ENCODE results near the gene SASH1. TPM values are rescaled to one million over a fixed set of nuclear protein-coding genes. Genes with fewer than 3 reads are reported as not detected.

SASH1 gene
- polyA plus RNA-seq, 1 donor from 2014 or later: 7.0 TPM

- Histone ChIP-seq H2AFZ (ENCODE audit: low read depth, low read length) (no peak overlapping the region), H3K9me3 (ENCODE audit: low read length) (no peaks in the 10 kb centered on the region), H4K20me1 (ENCODE audit: insufficient read depth) (no peaks in the 10 kb centered on the region), H3K36me3 (ENCODE audit: insufficient read depth, low read length) (no peaks in the 10 kb centered on the region), H3K9ac (ENCODE audit: low read length) (no peak overlapping the region), H3K9me2 (ENCODE audit: insufficient read depth, low read length) (no peaks in the 10 kb centered on the region), H3F3A (ENCODE audit: insufficient read depth, low read length, poor library complexity, severe bottlenecking) (no peaks in the 10 kb centered on the region), H3K4me3 (ENCODE audit: low read length) (no peak overlapping the region), H3K79me2 (replicated peaks; ENCODE audit: insufficient read depth, low read length) (no peaks in the 10 kb centered on the region), H3K4me2 (ENCODE audit: low read length) (no peak overlapping the region), H3K27me3 (ENCODE audit: insufficient read depth, low read depth, low read length) (no peaks in the 10 kb centered on the region), H3K27ac (ENCODE audit: low read length) (no peak overlapping the region)
- TF ChIP-seq EZH2 (IDR thresholded peaks at IDR 0.05; ENCODE audit: borderline replicate concordance, insufficient read depth, low read length, poor library complexity, severe bottlenecking) (no peak), TAF1 (IDR thresholded peaks at IDR 0.05; ENCODE audit: low read depth) (no peak), REST (IDR thresholded peaks at IDR 0.05; ENCODE audit: borderline replicate concordance) (no peak), POLR2AphosphoS5 (IDR thresholded peaks at IDR 0.05) (no peak), CTCF (IDR thresholded peaks at IDR 0.05; ENCODE audit: poor library complexity, severe bottlenecking) (no peak), EP300 (conservative IDR thresholded peaks at IDR 0.05; ENCODE audit: poor library complexity, severe bottlenecking) (no peak), MXI1 (conservative IDR thresholded peaks at IDR 0.05; ENCODE audit: poor library complexity, severe bottlenecking) (no peak), RAD21 (conservative IDR thresholded peaks at IDR 0.05) (no peak), SMC3 (conservative IDR thresholded peaks at IDR 0.05; ENCODE audit: poor library complexity) (no peak)
Observed at GRCh38 chr6:148445116-148445515, 102.5 kb downstream of the SASH1 start.

- no peak overlapping the region for H2AFZ ChIP-seq (ENCODE audit: low read depth, low read length)
- H3K27ac ChIP-seq (ENCODE audit: low read length): no peak overlapping the region
- no peaks in the 10 kb centered on the region for H3K27me3 ChIP-seq (ENCODE audit: insufficient read depth, low read depth, low read length)
- no peak overlapping the region for H3K4me3 ChIP-seq (ENCODE audit: low read length)
- no peaks in the 10 kb centered on the region for H3K9me2 ChIP-seq (ENCODE audit: insufficient read depth, low read length)
- no peaks in the 10 kb centered on the region for H3K9me3 ChIP-seq (ENCODE audit: low read length)
- no peak overlapping the region for H3K9ac ChIP-seq (ENCODE audit: low read length)
- TF ChIP-seq EZH2 (IDR thresholded peaks at IDR 0.05; ENCODE audit: borderline replicate concordance, insufficient read depth, low read length, poor library complexity, severe bottlenecking): no peak
- no peak for TF ChIP-seq POLR2AphosphoS5 (IDR thresholded peaks at IDR 0.05)
- no peak for TF ChIP-seq TAF1 (IDR thresholded peaks at IDR 0.05; ENCODE audit: low read depth)
- no peak for TF ChIP-seq MXI1 (conservative IDR thresholded peaks at IDR 0.05; ENCODE audit: poor library complexity, severe bottlenecking)
- no peak for TF ChIP-seq CTCF (IDR thresholded peaks at IDR 0.05; ENCODE audit: poor library complexity, severe bottlenecking)
- no peak for TF ChIP-seq EP300 (conservative IDR thresholded peaks at IDR 0.05; ENCODE audit: poor library complexity, severe bottlenecking)
- no peak for TF ChIP-seq RAD21 (conservative IDR thresholded peaks at IDR 0.05)
- no peak for TF ChIP-seq REST (IDR thresholded peaks at IDR 0.05; ENCODE audit: borderline replicate concordance)
- TF ChIP-seq SMC3 (conservative IDR thresholded peaks at IDR 0.05; ENCODE audit: poor library complexity): no peak
- H3K79me2 ChIP-seq (replicated peaks; ENCODE audit: insufficient read depth, low read length): no peaks in the 10 kb centered on the region
- no peaks in the 10 kb centered on the region for H3F3A ChIP-seq (ENCODE audit: insufficient read depth, low read length, poor library complexity, severe bottlenecking)
- H3K4me2 ChIP-seq (ENCODE audit: low read length): no peak overlapping the region
- H4K20me1 ChIP-seq (ENCODE audit: insufficient read depth): no peaks in the 10 kb centered on the region
- H3K36me3 ChIP-seq (ENCODE audit: insufficient read depth, low read length): no peaks in the 10 kb centered on the region
Observed at GRCh38 chr6:148445620-148446019, 103.0 kb downstream of the SASH1 start.

Measured in neural cell (in vitro differentiated cells).